ENCODE results near the gene AGR2. TPM values are rescaled to one million over a fixed set of nuclear protein-coding genes. Genes with fewer than 3 reads are reported as not detected.
A peak's percentile ranks its signal among the peaks of the same experiment; 100 is the strongest.

AGR2 gene
- total RNA-seq, 8 experiments from 2014 or later: 0.31 to 0.85 (median 0.54) TPM; not detected in 3

DNA sequence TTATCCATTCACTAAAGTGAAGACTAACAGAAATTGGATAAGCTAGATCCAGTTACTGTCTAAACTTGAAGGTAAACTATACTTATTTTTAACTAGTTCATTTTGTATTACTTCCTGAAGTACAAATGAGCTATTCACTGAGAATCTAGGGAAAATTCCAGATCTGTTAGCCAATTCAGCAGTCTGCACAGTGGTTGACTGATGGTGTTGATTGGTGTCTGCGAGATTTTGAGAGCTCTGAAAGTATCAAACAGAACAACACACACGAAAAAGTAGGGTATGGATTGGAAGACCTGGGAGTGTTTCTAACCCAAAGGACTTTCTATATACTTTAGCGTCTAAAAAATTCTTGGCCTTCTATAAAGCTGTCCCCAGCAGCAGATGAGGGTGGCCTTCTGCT lies 33.6 kb upstream of the AGR2 start:
- Histone ChIP-seq H3K27ac (no peak overlapping the region), H3K4me1 (replicated peaks in 1 of 2) (no peaks in the 10 kb centered on the region), H3K4me3 (no peak overlapping the region)
- in situ Hi-C loops (cut with MboI; ENCODE audit: low pct_unique_long_range_greater_than_20kb in 2 of 9, low sequenced_read_pairs in 9 of 9, unreplicated experiment in 9 of 9): no loop called here
- WGBS, 10 experiments: 0 to 86% (median 54%) methylated on average over 1 to 3 of the region's 3 CpGs; no CpG with 5 or more reads in 2 of the 10 experiments
- no peak for ATAC-seq (replicated peaks in 6 of 8)

DNA sequence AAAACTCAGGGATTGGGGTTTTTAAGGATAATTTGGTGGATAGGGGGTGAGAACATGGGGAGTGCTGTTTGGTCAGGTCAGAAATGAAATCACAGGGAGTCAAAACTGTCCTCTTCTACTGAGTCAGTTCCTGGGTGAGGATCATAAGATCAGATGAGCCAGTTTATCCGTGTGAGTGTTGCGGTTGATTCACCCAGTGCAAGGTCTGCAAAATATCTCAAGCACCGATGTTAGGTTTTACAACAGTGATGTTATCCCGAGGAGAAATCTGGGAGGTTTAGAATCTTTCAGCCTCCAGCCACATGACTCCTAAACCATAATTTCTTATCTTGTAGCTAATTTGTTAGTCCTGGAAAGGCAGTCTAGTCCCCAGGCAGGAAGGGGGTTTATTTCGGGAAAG lies 31.7 kb upstream of the AGR2 start:
- Histone ChIP-seq H3K4me1 (replicated peaks in 1 of 2) (no peaks in the 10 kb centered on the region), H3K4me3 (no peak overlapping the region), H3K27ac (no peak overlapping the region)
- WGBS, 10 experiments: 83 to 100% (median 89%) methylated on average over 1 to 5 of the region's 5 CpGs
- in situ Hi-C loops (cut with MboI; ENCODE audit: low pct_unique_long_range_greater_than_20kb in 2 of 9, low sequenced_read_pairs in 9 of 9, unreplicated experiment in 9 of 9): no loop called here
- ATAC-seq (replicated peaks in 6 of 8): no peak

DNA sequence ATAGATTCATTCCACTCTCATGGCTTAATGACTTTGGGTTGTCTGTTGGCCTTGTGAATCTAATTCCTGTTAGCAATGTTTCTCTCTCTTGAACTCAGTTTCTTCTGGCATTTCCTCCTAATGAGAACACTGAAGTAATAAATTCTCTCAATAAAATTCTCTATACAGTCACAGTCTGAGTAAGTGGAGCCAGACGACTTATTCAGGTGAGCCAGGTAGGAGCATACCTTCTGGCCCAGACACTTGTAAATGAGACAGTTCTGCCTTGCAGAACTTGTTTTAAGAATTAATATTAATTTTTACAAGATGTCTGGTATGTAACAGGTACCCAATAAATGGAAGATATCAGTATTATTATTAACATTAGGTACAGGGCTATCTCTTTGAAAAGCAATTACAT lies 28.6 kb upstream of the AGR2 start:
- Histone ChIP-seq H3K27ac (no peak overlapping the region), H3K4me1 (replicated peaks in 1 of 2) (no peaks in the 10 kb centered on the region), H3K4me3 (no peak overlapping the region)
- no peak for ATAC-seq (replicated peaks in 6 of 8)
- 0 to 100% (median 100%) methylated on average over 1 of the region's 1 CpG; no CpG with 5 or more reads in 3 of the 10 experiments for WGBS, 10 experiments
- in situ Hi-C loops (cut with MboI; ENCODE audit: low pct_unique_long_range_greater_than_20kb in 2 of 9, low sequenced_read_pairs in 9 of 9, unreplicated experiment in 9 of 9): no loop called here

DNA sequence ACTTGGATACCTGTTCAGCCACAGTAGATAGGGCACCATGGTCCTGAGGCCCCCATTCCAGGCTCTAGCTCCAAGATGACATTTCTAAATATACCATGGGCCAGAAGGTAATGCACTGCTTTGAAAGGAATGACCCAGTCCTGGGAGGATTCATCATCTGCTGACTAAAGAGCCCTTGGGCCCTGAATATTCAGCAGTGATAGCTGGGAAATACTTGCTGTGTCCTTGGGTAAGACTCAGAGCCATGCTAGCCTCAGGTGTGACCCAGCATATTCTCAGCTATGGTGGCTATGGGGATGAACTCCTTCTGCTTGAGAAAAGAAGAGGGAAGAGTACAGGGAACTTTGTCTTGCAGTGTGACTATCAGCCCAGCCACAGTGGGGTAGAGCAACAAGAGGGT lies 21.3 kb upstream of the AGR2 start:
- no peak overlapping the region for H3K4me3 ChIP-seq
- in situ Hi-C loops (cut with MboI; ENCODE audit: low pct_unique_long_range_greater_than_20kb in 2 of 9, low sequenced_read_pairs in 9 of 9, unreplicated experiment in 9 of 9): no loop called here
- H3K4me1 ChIP-seq (replicated peaks in 1 of 2): no peaks in the 10 kb centered on the region
- H3K27ac ChIP-seq: no peak overlapping the region
- ATAC-seq (replicated peaks in 6 of 8): peak in 3 of 8 experiments; percentile 33 to 94 (median 91)

DNA sequence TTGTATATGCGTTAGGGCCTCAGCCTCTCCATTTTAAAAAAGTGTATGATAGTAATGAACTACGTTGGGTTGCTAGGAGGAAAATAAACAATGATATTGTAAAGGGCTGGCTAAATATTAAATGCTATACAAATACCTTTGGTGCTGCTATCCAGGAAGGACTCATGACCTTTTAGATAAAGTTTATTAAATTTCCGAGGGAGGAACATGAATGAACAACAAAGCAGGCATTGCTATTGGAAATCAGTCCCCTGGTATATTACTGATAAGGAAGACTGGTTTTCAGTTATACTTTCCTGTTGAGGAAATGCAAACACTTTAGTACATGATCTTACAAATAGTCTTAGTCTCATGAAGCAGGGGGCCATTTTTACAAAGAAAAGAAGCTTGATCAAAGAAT lies 17.2 kb upstream of the AGR2 start:
- H3K4me3 ChIP-seq: no peak overlapping the region
- H3K4me1 ChIP-seq (replicated peaks in 1 of 2): no peaks in the 10 kb centered on the region
- no peak overlapping the region for H3K27ac ChIP-seq
- 37 to 85% (median 64%) methylated on average over 2 to 3 of the region's 3 CpGs; no CpG with 5 or more reads in 2 of the 10 experiments for WGBS, 10 experiments
- in situ Hi-C loops (cut with MboI; ENCODE audit: low pct_unique_long_range_greater_than_20kb in 2 of 9, low sequenced_read_pairs in 9 of 9, unreplicated experiment in 9 of 9): no loop called here
- ATAC-seq (replicated peaks in 6 of 8): no peak

DNA sequence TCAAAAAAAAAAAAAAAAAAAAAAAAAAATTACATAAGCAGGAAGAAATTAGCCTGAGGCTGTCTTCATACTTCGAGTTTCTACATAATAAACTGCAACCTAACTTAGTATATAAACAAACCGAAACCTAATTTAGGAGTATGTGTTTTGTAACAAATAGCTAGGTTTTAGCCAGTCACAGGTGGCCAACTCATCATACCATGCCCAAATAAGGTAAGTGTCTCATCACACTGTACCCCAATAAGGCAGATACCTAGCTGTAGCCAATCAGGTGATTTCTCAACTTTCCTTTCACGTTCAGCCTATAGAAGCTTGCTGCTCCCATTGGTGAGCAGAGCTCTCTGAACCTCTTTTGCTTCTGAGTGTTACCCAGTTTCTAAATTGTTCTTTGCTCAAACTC lies 13.9 kb upstream of the AGR2 start:
- 57 to 100% (median 91%) methylated on average over 1 to 3 of the region's 3 CpGs; no CpG with 5 or more reads in 3 of the 10 experiments for WGBS, 10 experiments
- Histone ChIP-seq H3K27ac (no peak overlapping the region), H3K4me1 (replicated peaks in 1 of 2) (no peaks in the 10 kb centered on the region), H3K4me3 (no peak overlapping the region)
- in situ Hi-C loops (cut with MboI; ENCODE audit: low pct_unique_long_range_greater_than_20kb in 2 of 9, low sequenced_read_pairs in 9 of 9, unreplicated experiment in 9 of 9): no loop called here
- no peak for ATAC-seq (replicated peaks in 6 of 8)

- H3K27ac ChIP-seq: no peak overlapping the region
- no peak overlapping the region for H3K4me3 ChIP-seq
- 0 to 100% (median 86%) methylated on average over 1 of the region's 1 CpG; no CpG with 5 or more reads in 1 of the 10 experiments for WGBS, 10 experiments
- in situ Hi-C loops (cut with MboI; ENCODE audit: low pct_unique_long_range_greater_than_20kb in 2 of 9, low sequenced_read_pairs in 9 of 9, unreplicated experiment in 9 of 9): no loop called here
- H3K4me1 ChIP-seq (replicated peaks in 1 of 2): no peaks in the 10 kb centered on the region
- ATAC-seq (replicated peaks in 6 of 8): peak in 3 of 8 experiments; percentile 83 to 100 (median 94)
Measured at GRCh38 chr7:16817536-16817935, 12.7 kb upstream of the AGR2 start.

GRCh38 chr7:16816824-16817223 lies 12.0 kb upstream of the AGR2 start:
- in situ Hi-C loops (cut with MboI; ENCODE audit: low pct_unique_long_range_greater_than_20kb in 2 of 9, low sequenced_read_pairs in 9 of 9, unreplicated experiment in 9 of 9): no loop called here
- 14 to 83% (median 64%) methylated on average over 1 to 2 of the region's 2 CpGs; no CpG with 5 or more reads in 7 of the 10 experiments for WGBS, 10 experiments
- ATAC-seq (replicated peaks in 6 of 8): no peak
- H3K27ac ChIP-seq: no peak overlapping the region
- no peaks in the 10 kb centered on the region for H3K4me1 ChIP-seq (replicated peaks in 1 of 2)
- H3K4me3 ChIP-seq: no peak overlapping the region

DNA sequence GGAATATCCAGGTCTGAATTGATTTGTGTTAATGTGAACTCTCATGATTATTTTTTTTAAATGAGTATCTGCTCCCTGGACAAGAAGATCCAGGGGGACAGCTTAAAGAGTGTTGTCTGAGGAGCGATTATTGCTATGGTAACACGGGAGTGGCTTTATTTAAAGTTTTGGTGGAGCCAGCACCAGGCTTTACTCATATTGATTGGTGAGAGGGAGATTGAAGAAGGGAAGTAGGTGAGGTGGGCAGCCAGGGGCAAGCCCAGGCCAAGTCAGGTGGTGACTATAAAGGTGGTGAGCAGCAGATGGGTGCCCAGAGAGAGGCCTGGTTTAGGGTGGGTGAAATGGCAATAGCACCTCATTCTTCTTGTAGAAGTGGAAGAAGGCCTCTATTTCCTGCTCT lies 10.2 kb upstream of the AGR2 start:
- H3K4me1 ChIP-seq (replicated peaks in 1 of 2): no peaks in the 10 kb centered on the region
- in situ Hi-C loops (cut with MboI; ENCODE audit: low pct_unique_long_range_greater_than_20kb in 2 of 9, low sequenced_read_pairs in 9 of 9, unreplicated experiment in 9 of 9): no loop called here
- no peak overlapping the region for H3K27ac ChIP-seq
- no peak overlapping the region for H3K4me3 ChIP-seq
- 70 to 100% (median 83%) methylated on average over 2 of the region's 2 CpGs; no CpG with 5 or more reads in 5 of the 10 experiments for WGBS, 10 experiments
- ATAC-seq (replicated peaks in 6 of 8): peak in 2 of 8 experiments; percentile 45 to 59

DNA sequence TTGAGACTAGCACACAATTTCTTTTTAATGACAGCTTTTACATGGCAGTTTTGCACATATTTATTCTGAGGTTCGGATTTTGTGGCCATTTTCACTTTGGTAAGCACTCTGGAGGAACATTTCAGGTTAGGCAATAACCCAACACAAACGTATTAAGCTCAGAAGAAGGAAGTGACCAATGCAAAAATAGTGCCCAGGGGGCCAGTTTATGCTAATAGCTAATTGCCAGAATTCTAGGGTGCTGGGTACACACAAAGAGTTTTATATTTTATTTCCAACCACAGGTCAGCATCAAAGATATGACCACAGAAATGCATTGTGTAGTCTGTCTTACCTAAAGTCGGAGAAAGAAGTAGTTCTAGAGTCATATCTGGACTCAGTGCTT lies 8.4 kb upstream of the AGR2 start:
- H3K27ac ChIP-seq: no peak overlapping the region
- in situ Hi-C loops (cut with MboI; ENCODE audit: low pct_unique_long_range_greater_than_20kb in 2 of 9, low sequenced_read_pairs in 9 of 9, unreplicated experiment in 9 of 9): no loop called here
- no peak overlapping the region for H3K4me3 ChIP-seq
- H3K4me1 ChIP-seq (replicated peaks in 1 of 2): no peaks in the 10 kb centered on the region
- WGBS, 10 experiments: 42 to 100% (median 80%) methylated on average over 1 to 3 of the region's 3 CpGs; no CpG with 5 or more reads in 1 of the 10 experiments
- ATAC-seq (replicated peaks in 6 of 8): no peak

DNA sequence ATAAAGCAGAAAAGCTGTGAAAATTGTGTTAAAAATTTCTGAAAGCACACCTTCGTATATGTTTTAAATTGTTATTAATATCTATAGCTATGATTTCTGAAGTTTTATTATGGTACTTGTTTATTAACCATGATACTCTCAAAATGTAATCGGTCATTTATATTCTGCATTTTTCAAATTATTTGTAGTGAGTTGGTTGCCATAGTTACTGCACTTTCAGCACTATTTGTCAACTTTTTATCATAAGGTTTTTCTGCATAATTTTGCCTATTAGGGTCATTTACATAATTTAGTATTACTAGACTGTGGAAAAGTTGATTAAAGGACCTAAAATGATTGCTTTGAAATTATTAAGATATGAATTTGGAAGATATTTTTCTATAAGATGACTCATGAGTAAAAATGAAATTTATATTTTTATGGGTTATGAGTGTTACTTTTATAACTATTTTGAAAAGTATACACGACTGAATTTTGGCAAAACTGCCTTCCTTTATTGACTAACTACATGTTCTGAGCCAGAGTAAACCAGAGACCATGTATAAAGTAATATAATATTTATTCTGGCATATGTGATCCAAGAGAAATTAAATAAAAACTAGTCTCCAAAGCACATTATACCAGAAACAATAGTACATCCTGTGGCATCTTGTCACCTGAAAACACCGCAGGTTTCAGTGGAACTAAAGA lies 7.9 kb upstream of the AGR2 start:
- WGBS, 10 experiments: 69 to 100% (median 89%) methylated on average over 2 to 4 of the region's 4 CpGs
- Histone ChIP-seq H3K4me1 (replicated peaks in 1 of 2) (no peaks in the 10 kb centered on the region), H3K4me3 (no peak overlapping the region), H3K27ac (no peak overlapping the region)
- ATAC-seq (replicated peaks in 6 of 8): no peak
- in situ Hi-C loops (cut with MboI; ENCODE audit: low pct_unique_long_range_greater_than_20kb in 2 of 9, low sequenced_read_pairs in 9 of 9, unreplicated experiment in 9 of 9): no loop called here

GRCh38 chr7:16811551-16811950 lies 6.8 kb upstream of the AGR2 start:
- in situ Hi-C loops (cut with MboI; ENCODE audit: low pct_unique_long_range_greater_than_20kb in 2 of 9, low sequenced_read_pairs in 9 of 9, unreplicated experiment in 9 of 9): no loop called here
- Histone ChIP-seq H3K4me1 (replicated peaks in 1 of 2) (no peaks in the 10 kb centered on the region), H3K4me3 (no peak overlapping the region), H3K27ac (no peak overlapping the region)
- ATAC-seq (replicated peaks in 6 of 8): peak in 2 of 8 experiments; percentile 18 to 60
- 40 to 94% (median 78%) methylated on average over 2 of the region's 2 CpGs; no CpG with 5 or more reads in 1 of the 10 experiments for WGBS, 10 experiments

DNA sequence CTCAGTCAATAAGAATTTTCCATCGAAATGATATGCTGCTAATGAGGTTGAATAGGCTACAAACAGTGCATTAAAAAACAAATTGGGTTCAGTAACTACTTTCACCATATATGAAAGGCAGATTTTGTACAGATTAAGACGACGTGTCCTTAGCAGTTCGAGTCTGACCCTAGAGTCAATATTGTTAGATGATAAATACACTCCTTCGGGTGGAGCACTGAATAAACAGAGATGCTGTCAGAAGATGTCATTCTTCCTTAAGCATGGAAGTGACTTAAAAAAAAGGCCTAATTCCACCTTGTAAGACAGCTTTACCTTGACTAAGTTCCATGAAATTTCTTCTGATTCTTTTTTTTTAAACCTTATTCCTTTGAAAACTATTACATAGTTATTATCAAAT lies 5.8 kb upstream of the AGR2 start:
- no peak for ATAC-seq (replicated peaks in 6 of 8)
- 55 to 100% (median 85%) methylated on average over 1 to 5 of the region's 5 CpGs for WGBS, 10 experiments
- Histone ChIP-seq H3K27ac (no peak overlapping the region), H3K4me3 (no peak overlapping the region), H3K4me1 (replicated peaks in 1 of 2) (no peaks in the 10 kb centered on the region)
- in situ Hi-C loops (cut with MboI; ENCODE audit: low pct_unique_long_range_greater_than_20kb in 2 of 9, low sequenced_read_pairs in 9 of 9, unreplicated experiment in 9 of 9): no loop called here

GRCh38 chr7:16810112-16810511 lies 5.3 kb upstream of the AGR2 start:
- in situ Hi-C loops (cut with MboI; ENCODE audit: low pct_unique_long_range_greater_than_20kb in 2 of 9, low sequenced_read_pairs in 9 of 9, unreplicated experiment in 9 of 9): no loop called here
- WGBS, 10 experiments: 10 to 73% (median 43%) methylated on average over 1 to 2 of the region's 2 CpGs; no CpG with 5 or more reads in 1 of the 10 experiments
- Histone ChIP-seq H3K4me1 (replicated peaks in 1 of 2) (no peaks in the 10 kb centered on the region), H3K4me3 (no peak overlapping the region), H3K27ac (no peak overlapping the region)
- ATAC-seq (replicated peaks in 6 of 8): no peak
